Right renal pelvis (tissue), 4 donors: ENCODE measurements around the gene CLDN10. TPM values are rescaled to one million over a fixed set of nuclear protein-coding genes. Genes with fewer than 3 reads are reported as not detected.

Source experiments
- DNase-seq, 4 donors: peaks; one replicate each; pipeline ENCODE4 v3.0.0-alpha.2; 2013; ENCODE audit warnings: low read depth in 4 of 4, low spot score in 3 of 4, missing footprints in 1 of 4
- polyA plus RNA-seq, 4 donors: library from polyadenylated mRNA; unstranded; fragments of 120-200 nt; gene quantifications; one replicate each; pipeline ENCODE4 v1.2.1, GENCODE V29; 2013; ENCODE audit not compliant: insufficient read length in 4 of 4

CLDN10 gene
- polyA plus RNA-seq, 4 donors, result 112 to 124 (median 122) TPM

- no peak for DNase-seq
These were observed 40.9 kb downstream of the CLDN10 start for GRCh38 chr13:95593462-95593861.

- DNase-seq, result no peak
These were observed 44.2 kb downstream of the CLDN10 start for GRCh38 chr13:95596701-95597100.

- DNase-seq, result no peak
These were observed 48.7 kb downstream of the CLDN10 start for GRCh38 chr13:95601216-95601615.

DNA sequence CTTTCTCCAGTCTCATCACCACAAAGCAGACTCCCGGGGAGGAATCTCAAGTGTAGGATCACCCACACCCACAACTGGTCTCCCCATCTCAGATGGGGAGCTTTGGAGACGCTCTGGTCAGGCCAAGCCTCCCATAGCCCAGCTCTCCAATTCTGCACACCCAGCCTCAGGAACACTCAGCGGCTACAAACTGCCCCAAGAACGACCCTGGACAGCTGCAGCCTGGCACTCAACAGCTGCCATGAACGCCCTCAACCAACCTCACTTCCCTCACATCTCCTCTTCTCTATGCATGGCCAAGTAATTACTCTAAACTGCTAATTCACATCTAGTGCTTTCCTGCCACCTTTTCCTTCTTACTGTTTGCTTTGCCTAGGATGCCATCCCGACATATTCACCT, 49.4 kb downstream of the CLDN10 start:
- no peak for DNase-seq

DNA sequence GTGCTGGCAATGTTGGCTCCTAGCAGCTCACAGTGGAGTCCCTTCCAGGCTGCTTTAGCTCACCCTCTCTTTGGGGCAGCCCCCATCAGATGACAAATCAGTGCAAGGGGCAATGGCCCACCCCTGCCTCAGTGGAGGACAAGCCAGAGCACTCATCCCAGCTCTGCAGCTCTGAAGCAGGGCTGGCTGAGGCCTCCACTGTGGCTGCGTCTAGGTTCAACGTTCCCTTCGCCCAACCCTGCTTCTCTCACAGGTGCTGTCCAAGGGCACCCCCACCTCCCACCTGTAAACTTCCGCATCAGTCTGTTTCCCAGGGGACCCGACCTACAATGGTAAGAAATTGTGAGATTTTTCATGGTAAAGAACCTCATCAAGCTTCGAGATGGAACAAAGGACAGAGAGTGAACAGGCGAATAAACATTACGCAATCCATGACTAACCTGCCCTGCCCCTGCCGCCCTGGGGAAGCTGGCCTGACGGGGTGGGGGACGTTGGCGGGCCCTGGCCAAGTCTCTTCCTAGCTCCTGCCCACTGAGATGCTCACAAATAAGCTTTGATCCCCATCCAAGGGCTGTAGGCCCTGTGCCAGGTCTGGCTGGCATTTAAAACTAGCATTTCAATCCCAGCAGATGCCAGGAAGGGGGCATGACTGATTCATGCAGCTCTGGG, 51.5 kb downstream of the CLDN10 start:
- DNase-seq, result no peak

- no peak for DNase-seq
These were observed 52.0 kb downstream of the CLDN10 start for GRCh38 chr13:95604556-95604915.

- no peak for DNase-seq
These were observed 53.1 kb downstream of the CLDN10 start for GRCh38 chr13:95605448-95606125.

DNA sequence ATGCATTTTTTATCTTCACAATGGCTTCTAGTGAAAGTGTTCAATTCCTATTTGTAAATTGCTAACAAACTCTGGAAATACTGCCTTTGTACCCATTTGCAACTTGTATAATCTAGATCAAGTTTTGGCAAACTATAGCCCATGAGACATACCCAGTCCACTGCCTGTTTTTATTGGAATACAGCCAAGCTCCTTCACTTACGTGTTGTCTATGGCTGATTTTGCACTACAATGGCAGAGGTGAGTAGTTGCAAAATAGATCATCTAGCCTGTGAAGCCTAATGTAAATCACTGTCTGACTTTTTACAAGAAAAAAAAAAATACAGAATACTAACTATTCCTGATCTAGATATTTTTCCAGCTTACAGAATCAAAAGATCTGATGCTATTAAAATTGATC, 54.8 kb downstream of the CLDN10 start:
- no peak for DNase-seq

- DNase-seq, result no peak
These were observed 56.3 kb downstream of the CLDN10 start for GRCh38 chr13:95608640-95609323.

GRCh38 chr13:95614641-95615245, 62.2 kb downstream of the CLDN10 start:
- DNase-seq, result no peak

GRCh38 chr13:95615539-95615938, 63.0 kb downstream of the CLDN10 start:
- DNase-seq, result no peak

- no peak for DNase-seq
These were observed 67.7 kb downstream of the CLDN10 start for GRCh38 chr13:95620030-95620824.

DNA sequence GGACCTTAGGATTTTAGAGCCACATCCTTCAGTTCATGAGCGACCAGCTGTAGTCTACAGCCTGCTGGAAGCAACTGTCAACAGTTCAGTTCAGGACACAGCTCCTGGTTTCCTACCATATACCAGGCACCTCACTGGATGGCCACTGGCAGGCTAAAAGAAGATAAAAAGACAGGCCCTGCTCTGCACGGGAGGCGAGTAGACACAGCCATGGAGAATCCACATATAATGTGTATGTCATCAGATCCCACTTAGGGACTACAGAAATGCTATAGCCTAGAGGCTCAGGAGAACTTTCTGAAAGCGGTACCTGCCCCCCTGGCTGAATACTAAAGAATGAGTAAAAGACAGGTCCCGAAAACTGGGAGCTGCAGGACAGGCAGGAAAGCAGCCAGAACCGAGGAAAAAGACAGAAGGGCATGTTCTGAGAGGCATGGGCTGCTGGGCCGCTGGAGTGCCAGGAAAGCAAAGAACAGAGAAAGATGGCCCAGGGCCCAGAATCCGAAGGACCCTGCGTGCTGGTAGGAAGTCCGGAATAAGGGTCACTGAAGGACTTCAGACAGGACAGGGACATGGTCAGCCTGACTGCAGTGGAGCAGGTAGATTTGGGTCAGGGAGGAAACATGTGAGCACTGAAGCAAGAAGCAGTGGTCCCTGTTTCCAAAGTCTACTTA, 68.4 kb downstream of the CLDN10 start:
- DNase-seq, result no peak

DNA sequence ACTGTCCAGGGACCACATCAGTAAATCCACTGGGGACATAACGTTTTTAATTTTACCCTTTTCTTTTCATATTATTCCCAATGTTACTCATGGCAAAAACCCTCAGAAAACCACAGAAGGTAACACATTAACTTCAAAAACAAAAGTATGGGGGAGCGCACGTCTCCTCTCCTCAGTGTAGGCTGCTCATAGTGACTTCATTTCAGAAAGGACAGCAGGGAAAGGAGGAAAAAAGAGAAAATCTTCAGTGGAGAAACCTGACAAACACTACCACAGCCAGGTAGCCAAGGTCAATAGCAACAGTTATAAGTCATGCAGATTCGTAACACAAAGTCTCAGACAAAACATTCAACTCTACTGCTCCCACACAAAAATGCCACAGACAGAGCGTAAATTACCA, 70.6 kb downstream of the CLDN10 start:
- DNase-seq, result no peak

DNA sequence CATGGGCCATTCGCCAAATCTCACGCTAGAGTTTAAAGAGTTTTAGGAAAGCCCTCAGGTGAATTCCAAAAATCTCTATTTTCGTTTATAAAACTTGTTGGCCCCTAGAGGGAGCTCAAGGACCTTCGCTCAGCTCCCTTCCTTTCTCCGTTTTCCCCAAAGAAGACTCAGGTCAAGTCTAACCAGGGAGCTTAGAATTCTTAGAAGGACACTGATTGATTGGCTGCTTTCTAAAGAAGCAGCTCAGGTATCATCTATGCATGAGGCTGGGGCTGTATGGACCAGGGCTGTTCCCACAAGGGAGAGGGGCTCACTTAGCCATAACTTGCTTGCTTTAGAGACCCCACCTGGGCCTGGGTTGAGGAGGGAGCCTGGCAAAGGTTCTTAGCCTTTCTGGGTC, 71.5 kb downstream of the CLDN10 start:
- peak in 1 of 4 donors; percentile 40 for DNase-seq

DNA sequence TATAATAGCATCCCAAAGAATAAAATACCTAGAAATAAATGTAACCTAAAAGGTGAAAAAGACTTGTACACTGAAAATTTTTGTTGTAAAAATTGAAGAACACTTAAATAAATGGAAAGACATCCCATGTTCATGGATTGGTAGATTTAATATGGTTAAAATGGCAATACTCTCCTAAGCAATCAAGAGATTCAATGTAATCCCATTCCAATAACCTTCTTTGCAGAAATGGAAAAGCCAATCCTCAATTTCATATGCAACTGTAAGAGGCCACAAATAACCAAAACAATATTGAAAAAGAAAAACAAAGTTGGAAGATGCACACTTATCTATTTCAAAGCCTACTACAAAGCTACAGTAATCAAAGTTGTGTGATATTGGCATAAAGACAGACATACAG, 74.2 kb downstream of the CLDN10 start:
- DNase-seq, result no peak

- no peak for DNase-seq
These were observed 75.1 kb downstream of the CLDN10 start for GRCh38 chr13:95627590-95627989.

DNA sequence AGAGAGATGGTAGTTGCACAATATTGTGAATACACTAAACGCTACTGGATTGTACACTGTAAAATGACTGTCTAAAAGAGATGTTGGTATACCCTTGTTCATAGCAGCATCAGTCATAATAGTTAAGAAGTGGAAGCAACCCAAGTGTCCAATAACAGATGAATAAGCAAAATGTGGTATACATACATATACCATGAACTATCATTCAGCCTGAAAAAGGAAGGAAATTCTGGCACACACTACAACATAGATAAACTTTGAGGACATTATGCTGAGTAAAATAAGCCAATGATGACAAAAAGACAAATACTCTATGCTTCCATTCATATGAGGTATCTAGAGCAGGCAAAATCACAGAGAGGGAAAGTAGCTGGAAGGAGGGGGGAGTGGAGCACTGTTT, 76.0 kb downstream of the CLDN10 start:
- no peak for DNase-seq

- DNase-seq, result no peak
These were observed 76.6 kb downstream of the CLDN10 start for GRCh38 chr13:95629071-95629470.
